ENCODE measurements around the gene MAST2. TPM values are rescaled to one million over a fixed set of nuclear protein-coding genes. Genes with fewer than 3 reads are reported as not detected.

Gene MAST2
- total and polyA plus RNA-seq, 4 donors, result 12.4 to 68.5 (median 49.7) TPM

DNA sequence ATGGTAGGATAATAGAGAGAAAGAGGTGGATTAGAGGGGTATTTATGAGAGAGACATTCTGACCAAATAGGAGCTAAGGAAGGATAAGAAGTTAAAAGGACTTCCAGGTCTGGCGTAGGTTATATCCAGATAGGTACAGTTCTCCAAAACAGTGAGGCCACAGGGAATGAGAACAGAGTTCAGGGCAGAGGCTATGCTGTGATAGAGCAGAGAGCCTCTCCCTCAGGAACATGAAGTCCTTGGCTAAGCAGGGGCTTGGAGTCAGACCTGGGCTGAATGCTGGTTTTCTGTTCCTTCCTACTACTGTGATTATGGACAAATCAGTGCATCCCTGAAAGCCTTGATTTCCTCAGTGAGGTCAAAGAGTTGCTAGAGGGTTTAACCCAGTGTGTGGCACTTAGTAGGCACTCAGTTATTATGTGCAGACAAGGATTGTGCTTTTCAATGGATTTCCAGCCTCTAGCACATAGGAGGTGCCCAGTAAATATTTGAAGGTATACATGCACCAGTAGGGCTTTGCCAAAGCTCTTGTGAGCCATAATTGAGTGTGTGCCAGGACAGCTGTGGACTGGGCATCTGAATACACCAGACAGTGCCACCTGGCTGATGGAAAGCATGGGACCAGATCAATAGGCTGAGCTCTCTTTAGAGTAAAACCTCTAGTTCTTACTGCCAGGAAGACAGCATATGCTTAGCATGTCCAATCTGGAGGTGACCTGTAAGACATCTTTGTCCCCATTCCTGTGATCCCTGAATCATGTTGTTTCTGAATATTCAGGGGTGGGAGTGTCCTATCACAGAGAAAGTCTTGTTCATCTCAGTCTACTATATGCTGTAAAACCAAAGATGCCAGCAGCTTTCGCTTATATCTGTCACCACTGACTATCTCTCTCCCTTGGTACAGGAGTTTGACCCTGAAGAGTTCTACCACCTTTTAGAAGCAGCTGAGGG, 217.9 kb downstream of the MAST2 start:
- DNase-seq (no peak), ATAC-seq (ENCODE audit: low FRiP score) (no peak)
- WGBS, 2 donors, result 98% methylated on average over 2 of the region's 2 CpGs
- no peak overlapping the region for H3K27ac ChIP-seq (ENCODE audit: low read depth in 1 of 2, low read length in 2 of 2)
- no peaks in the 10 kb centered on the region for H3K4me1 ChIP-seq (ENCODE audit: control insufficient read depth in 1 of 2, insufficient read depth in 2 of 2, low read length in 2 of 2)
- H3K9me3 ChIP-seq (ENCODE audit: control insufficient read depth, low read length), result no peaks in the 10 kb centered on the region
- peaks cover 0 to 6% of the 10 kb centered on the region in 2 donors for H3K36me3 ChIP-seq (ENCODE audit: control insufficient read depth in 1 of 2, insufficient read depth in 2 of 2, low read length in 1 of 2)
- H3K4me3 ChIP-seq (ENCODE audit: low read length in 2 of 2), result no peak overlapping the region
- intact Hi-C loops (cut with DNase I), result no loop called here
- H3K27me3 ChIP-seq (ENCODE audit: control insufficient read depth in 1 of 2, insufficient read depth in 2 of 2, low read length in 1 of 2), result no peaks in the 10 kb centered on the region

DNA sequence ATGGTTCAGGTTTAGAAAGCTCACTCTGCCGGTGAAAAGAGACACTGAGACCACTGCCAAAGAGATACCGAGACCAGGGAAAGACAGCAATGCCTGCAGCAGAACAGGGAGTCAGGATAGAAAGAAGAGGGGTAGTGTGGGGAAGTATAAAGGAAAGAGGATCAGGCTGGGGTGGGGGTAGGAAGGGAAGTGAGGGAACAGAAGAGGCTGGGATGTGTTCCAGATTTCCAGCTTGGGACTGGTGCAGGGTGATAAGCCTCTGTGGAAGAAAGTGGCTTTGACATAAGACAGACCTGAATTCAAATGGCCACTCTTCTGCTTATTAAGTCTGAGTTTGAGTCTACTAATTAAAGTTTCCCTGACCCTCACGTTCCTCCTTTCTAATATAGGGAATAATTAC, 223.1 kb downstream of the MAST2 start:
- Histone ChIP-seq H3K27me3 (ENCODE audit: control insufficient read depth in 1 of 2, insufficient read depth in 2 of 2, low read length in 1 of 2) (no peaks in the 10 kb centered on the region), H3K4me3 (ENCODE audit: low read length in 2 of 2) (no peak overlapping the region), H3K36me3 (ENCODE audit: control insufficient read depth in 1 of 2, insufficient read depth in 2 of 2, low read length in 1 of 2) (peaks cover 0 to 6% of the 10 kb centered on the region in 2 donors), H3K4me1 (ENCODE audit: control insufficient read depth in 1 of 2, insufficient read depth in 2 of 2, low read length in 2 of 2) (no peaks in the 10 kb centered on the region), H3K9me3 (ENCODE audit: control insufficient read depth, low read length) (no peaks in the 10 kb centered on the region), H3K27ac (ENCODE audit: low read depth in 1 of 2, low read length in 2 of 2) (no peak overlapping the region)
- DNase-seq, result no peak
- intact Hi-C loops (cut with DNase I), result no loop called here
- 52 to 53% methylated on average over 3 of the region's 3 CpGs for WGBS, 2 donors
- ATAC-seq (ENCODE audit: low FRiP score), result no peak

DNA sequence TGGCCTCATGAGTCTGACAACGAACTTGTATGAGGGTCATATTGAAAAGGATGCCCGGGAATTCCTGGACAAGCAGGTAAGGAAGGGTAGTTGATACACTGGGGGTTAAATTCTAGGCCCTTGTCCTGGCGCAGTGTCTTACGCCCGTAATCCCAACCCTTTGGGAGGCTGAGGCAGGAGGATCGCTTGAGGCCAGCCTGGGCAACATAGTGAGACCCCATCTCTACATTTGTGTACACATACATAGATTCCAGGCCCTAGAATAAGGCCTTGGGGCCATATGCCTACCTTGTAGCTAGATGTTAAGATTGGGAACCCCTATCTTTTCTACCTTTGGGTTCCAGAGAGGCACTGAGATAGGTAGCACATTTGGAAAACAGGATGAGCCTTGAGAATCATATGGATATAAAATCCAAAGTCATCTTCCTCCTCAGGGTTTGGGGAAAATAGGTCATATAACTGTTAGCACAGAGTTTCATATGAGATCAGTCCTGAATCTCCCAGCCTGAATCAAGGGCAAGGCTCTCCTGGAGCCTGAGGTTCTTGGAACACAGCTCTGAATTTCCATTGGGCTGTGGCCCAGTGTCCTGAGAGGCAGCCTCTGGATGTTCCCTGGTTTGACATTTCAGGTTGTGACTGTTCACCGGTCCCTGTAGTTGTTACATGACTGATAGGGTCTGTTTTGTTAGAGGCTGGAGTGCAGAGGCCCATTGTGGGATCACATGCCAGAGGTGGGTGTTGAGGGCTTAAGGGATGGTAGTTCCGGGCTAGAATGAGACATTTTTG, 224.6 kb downstream of the MAST2 start:
- 93 to 94% methylated on average over 8 of the region's 8 CpGs for WGBS, 2 donors
- no peaks in the 10 kb centered on the region for H3K4me1 ChIP-seq (ENCODE audit: control insufficient read depth in 1 of 2, insufficient read depth in 2 of 2, low read length in 2 of 2)
- H3K4me3 ChIP-seq (ENCODE audit: low read length in 2 of 2), result no peak overlapping the region
- H3K27me3 ChIP-seq (ENCODE audit: control insufficient read depth in 1 of 2, insufficient read depth in 2 of 2, low read length in 1 of 2), result no peaks in the 10 kb centered on the region
- intact Hi-C loops (cut with DNase I), result no loop called here
- no peak overlapping the region for H3K27ac ChIP-seq (ENCODE audit: low read depth in 1 of 2, low read length in 2 of 2)
- no peak for ATAC-seq (ENCODE audit: low FRiP score)
- DNase-seq, result no peak
- H3K36me3 ChIP-seq (ENCODE audit: control insufficient read depth in 1 of 2, insufficient read depth in 2 of 2, low read length in 1 of 2), result peaks cover 0 to 5% of the 10 kb centered on the region in 2 donors
- no peaks in the 10 kb centered on the region for H3K9me3 ChIP-seq (ENCODE audit: control insufficient read depth, low read length)

DNA sequence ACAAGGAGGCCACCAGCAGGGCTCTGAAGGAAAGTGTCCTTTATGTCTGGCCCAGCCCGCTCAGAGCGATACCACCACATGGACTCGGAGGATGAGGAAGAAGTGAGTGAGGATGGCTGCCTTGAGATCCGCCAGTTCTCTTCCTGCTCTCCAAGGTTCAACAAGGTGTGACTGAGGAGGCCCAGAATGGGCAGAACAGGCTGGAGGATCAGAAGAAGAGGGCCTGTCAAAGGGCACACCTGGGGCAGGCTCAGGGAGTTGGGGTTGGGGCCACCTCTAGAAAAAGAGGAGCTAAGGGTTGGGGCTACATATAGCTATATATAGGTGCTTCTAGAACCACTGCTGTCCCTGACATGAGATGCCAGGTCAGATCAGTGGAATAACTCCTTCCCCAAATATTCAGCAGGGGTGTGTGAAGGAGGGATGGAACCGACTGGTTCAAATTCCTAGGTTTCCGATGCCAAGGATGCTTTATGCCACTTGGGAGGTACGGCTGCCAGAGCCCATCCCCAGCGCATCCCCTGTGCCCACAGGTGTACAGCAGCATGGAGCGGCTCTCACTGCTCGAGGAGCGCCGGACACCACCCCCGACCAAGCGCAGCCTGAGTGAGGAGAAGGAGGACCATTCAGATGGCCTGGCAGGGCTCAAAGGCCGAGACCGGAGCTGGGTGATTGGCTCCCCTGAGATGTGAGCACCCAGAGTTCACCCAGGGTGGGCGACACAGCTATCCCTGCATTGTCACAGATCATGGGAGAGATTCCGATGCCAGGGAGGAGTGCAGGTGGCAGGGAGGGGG, 226.9 kb downstream of the MAST2 start:
- DNase-seq (no peak), ATAC-seq (ENCODE audit: low FRiP score) (no peak)
- Histone ChIP-seq H3K4me1 (ENCODE audit: control insufficient read depth in 1 of 2, insufficient read depth in 2 of 2, low read length in 2 of 2) (no peaks in the 10 kb centered on the region), H3K4me3 (ENCODE audit: low read length in 2 of 2) (no peak overlapping the region), H3K27ac (ENCODE audit: low read depth in 1 of 2, low read length in 2 of 2) (no peak overlapping the region), H3K36me3 (ENCODE audit: control insufficient read depth in 1 of 2, insufficient read depth in 2 of 2, low read length in 1 of 2) (peaks cover 0 to 1% of the 10 kb centered on the region in 2 donors), H3K9me3 (ENCODE audit: control insufficient read depth, low read length) (no peaks in the 10 kb centered on the region), H3K27me3 (ENCODE audit: control insufficient read depth in 1 of 2, insufficient read depth in 2 of 2, low read length in 1 of 2) (no peaks in the 10 kb centered on the region)
- WGBS, 2 donors, result 94 to 95% methylated on average over 18 of the region's 18 CpGs
- intact Hi-C loops (cut with DNase I), result no loop called here

DNA sequence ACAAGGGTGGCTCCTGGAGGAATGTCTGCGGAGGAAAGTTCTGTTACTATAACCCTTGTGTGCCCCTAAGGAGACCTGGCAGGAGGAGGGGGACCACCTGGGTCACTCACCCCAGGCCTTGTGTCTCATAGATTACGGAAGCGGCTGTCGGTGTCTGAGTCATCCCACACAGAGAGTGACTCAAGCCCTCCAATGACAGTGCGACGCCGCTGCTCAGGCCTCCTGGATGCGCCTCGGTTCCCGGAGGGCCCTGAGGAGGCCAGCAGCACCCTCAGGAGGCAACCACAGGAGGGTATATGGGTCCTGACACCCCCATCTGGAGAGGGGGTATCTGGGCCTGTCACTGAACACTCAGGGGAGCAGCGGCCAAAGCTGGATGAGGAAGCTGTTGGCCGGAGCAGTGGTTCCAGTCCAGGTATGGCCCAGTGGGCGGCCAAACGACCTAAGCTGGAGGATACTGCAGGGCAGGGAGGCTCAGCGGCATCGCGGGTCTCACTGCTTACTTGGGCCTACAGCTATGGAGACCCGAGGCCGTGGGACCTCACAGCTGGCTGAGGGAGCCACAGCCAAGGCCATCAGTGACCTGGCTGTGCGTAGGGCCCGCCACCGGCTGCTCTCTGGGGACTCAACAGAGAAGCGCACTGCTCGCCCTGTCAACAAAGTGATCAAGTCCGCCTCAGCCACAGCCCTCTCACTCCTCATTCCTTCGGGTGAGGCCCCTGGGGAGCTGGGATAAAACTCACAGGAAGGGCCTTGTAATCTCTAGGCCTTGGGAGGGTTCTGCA, 227.7 kb downstream of the MAST2 start:
- peaks cover 0 to 1% of the 10 kb centered on the region in 2 donors for H3K36me3 ChIP-seq (ENCODE audit: control insufficient read depth in 1 of 2, insufficient read depth in 2 of 2, low read length in 1 of 2)
- ATAC-seq (ENCODE audit: low FRiP score), result no peak
- 92% methylated on average over 26 of the region's 26 CpGs for WGBS, 2 donors

DNA sequence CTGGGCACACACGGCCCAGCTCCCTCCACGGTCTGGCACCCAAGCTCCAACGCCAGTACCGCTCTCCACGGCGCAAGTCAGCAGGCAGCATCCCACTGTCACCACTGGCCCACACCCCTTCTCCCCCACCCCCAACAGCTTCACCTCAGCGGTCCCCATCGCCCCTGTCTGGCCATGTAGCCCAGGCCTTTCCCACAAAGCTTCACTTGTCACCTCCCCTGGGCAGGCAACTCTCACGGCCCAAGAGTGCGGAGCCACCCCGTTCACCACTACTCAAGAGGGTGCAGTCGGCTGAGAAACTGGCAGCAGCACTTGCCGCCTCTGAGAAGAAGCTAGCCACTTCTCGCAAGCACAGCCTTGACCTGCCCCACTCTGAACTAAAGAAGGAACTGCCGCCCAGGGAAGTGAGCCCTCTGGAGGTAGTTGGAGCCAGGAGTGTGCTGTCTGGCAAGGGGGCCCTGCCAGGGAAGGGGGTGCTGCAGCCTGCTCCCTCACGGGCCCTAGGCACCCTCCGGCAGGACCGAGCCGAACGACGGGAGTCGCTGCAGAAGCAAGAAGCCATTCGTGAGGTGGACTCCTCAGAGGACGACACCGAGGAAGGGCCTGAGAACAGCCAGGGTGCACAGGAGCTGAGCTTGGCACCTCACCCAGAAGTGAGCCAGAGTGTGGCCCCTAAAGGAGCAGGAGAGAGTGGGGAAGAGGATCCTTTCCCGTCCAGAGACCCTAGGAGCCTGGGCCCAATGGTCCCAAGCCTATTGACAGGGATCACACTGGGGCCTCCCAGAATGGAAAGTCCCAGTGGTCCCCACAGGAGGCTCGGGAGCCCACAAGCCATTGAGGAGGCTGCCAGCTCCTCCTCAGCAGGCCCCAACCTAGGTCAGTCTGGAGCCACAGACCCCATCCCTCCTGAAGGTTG, 231.4 kb downstream of the MAST2 start:
- Histone ChIP-seq H3K27ac (ENCODE audit: low read depth in 1 of 2, low read length in 2 of 2) (no peak overlapping the region), H3K9me3 (ENCODE audit: control insufficient read depth, low read length) (no peaks in the 10 kb centered on the region), H3K4me1 (ENCODE audit: control insufficient read depth in 1 of 2, insufficient read depth in 2 of 2, low read length in 2 of 2) (no peaks in the 10 kb centered on the region), H3K36me3 (ENCODE audit: control insufficient read depth in 1 of 2, insufficient read depth in 2 of 2, low read length in 1 of 2) (peaks cover 0 to 1% of the 10 kb centered on the region in 2 donors), H3K4me3 (ENCODE audit: low read length in 2 of 2) (no peak overlapping the region), H3K27me3 (ENCODE audit: control insufficient read depth in 1 of 2, insufficient read depth in 2 of 2, low read length in 1 of 2) (no peaks in the 10 kb centered on the region)
- 84 to 85% methylated on average over 27 of the region's 27 CpGs for WGBS, 2 donors
- intact Hi-C loops (cut with DNase I), result no loop called here
- DNase-seq (no peak), ATAC-seq (ENCODE audit: low FRiP score) (no peak)

More for the DNA sequence above, 227.7 kb downstream of the MAST2 start:
- H3K9me3 ChIP-seq (ENCODE audit: control insufficient read depth, low read length), result no peaks in the 10 kb centered on the region
- no peaks in the 10 kb centered on the region for H3K4me1 ChIP-seq (ENCODE audit: control insufficient read depth in 1 of 2, insufficient read depth in 2 of 2, low read length in 2 of 2)
- H3K27me3 ChIP-seq (ENCODE audit: control insufficient read depth in 1 of 2, insufficient read depth in 2 of 2, low read length in 1 of 2), result no peaks in the 10 kb centered on the region
- no peak overlapping the region for H3K4me3 ChIP-seq (ENCODE audit: low read length in 2 of 2)
- H3K27ac ChIP-seq (ENCODE audit: low read depth in 1 of 2, low read length in 2 of 2), result no peak overlapping the region
- intact Hi-C loops (cut with DNase I), result no loop called here
- no peak for DNase-seq
